GM23338 (cell line): Measurements from ENCODE around the gene FAM47C. TPM values are rescaled to one million over a fixed set of nuclear protein-coding genes. Genes with fewer than 3 reads are reported as not detected.

Source experiments
- ATAC-seq: fragments of 200-7000 bp; cut with Tn5 transposase; 3 replicates; pipeline ENCODE4 v1.9.1; 2020
- DNase-seq: peaks from one replicate; pipeline ENCODE4 v3.0.0-alpha.2; 2015; ENCODE audit warnings: low spot score
- H2AFZ ChIP-seq: fragments of 200-600 bp; sonication (generic); 2 replicates; pipeline ENCODE4 v1.8.0; 2016; ENCODE audit warnings: antibody characterized with exemption, mild to moderate bottlenecking, moderate library complexity
- H3F3A ChIP-seq: fragments of 200-600 bp; sonication (generic); replicated peaks from 2 replicates; pipeline ENCODE4 v1.8.0; 2017; ENCODE audit warnings: antibody characterized with exemption, mixed run types, low read depth
- H3K27ac ChIP-seq: fragments of 200-600 bp; sonication (generic); 2 replicates; pipeline ENCODE4 v1.6.1; 2016; ENCODE audit warnings: low read depth
- H3K27me3 ChIP-seq: fragments of 200-600 bp; sonication (generic); 2 replicates; pipeline ENCODE4 v1.8.0; 2016; ENCODE audit warnings: mild to moderate bottlenecking, mixed run types, moderate library complexity; ENCODE audit not compliant: insufficient read depth
- H3K36me3 ChIP-seq: fragments of 200-600 bp; sonication (generic); 2 replicates; pipeline ENCODE4 v1.8.0; 2016; ENCODE audit warnings: mild to moderate bottlenecking; ENCODE audit not compliant: insufficient read depth
- H3K4me1 ChIP-seq: fragments of 200-600 bp; sonication (generic); 2 replicates; pipeline ENCODE4 v1.8.0; 2016; ENCODE audit warnings: mild to moderate bottlenecking, moderate library complexity; ENCODE audit not compliant: insufficient read depth
- H3K4me2 ChIP-seq: fragments of 200-600 bp; sonication (generic); 2 replicates; pipeline ENCODE4 v1.7.1; 2017; ENCODE audit warnings: mixed run types
- H3K4me3 ChIP-seq: fragments of 200-600 bp; sonication (generic); 2 replicates; pipeline ENCODE4 v1.6.1; 2016; ENCODE audit warnings: mixed run types
- H3K79me2 ChIP-seq: fragments of 200-600 bp; sonication (generic); replicated peaks from 2 replicates; pipeline ENCODE4 v1.8.0; 2017; ENCODE audit warnings: mild to moderate bottlenecking; ENCODE audit not compliant: insufficient read depth
- H3K9me2 ChIP-seq: fragments of 200-600 bp; sonication (generic); 2 replicates; pipeline ENCODE4 v1.8.0; 2017; ENCODE audit not compliant: insufficient read depth
- H4K20me1 ChIP-seq: fragments of 200-600 bp; sonication (generic); replicated peaks from 2 replicates; pipeline ENCODE4 v1.8.0; 2017; ENCODE audit warnings: mild to moderate bottlenecking; ENCODE audit not compliant: insufficient read depth
- H3K27ac Mint-ChIP-seq: 2 replicates; pipeline ENCODE4 v1.8.0; 2020; ENCODE audit warnings: inconsistent platforms, mild to moderate bottlenecking, moderate library complexity, mixed read lengths
- H3K27me3 Mint-ChIP-seq: 3 replicates; pipeline ENCODE4 v1.8.0; 2022; ENCODE audit warnings: low read depth, mild to moderate bottlenecking, moderate library complexity, mixed read lengths, inconsistent platforms; ENCODE audit not compliant: insufficient read depth, poor library complexity
- H3K36me3 Mint-ChIP-seq: 3 replicates; pipeline ENCODE4 v1.8.0; 2021; ENCODE audit warnings: low read depth, mild to moderate bottlenecking, inconsistent platforms, moderate library complexity, mixed read lengths
- H3K4me1 Mint-ChIP-seq: 3 replicates; pipeline ENCODE4 v1.8.0; 2020; ENCODE audit warnings: mild to moderate bottlenecking, inconsistent platforms, mixed read lengths
- H3K4me3 Mint-ChIP-seq: 3 replicates; pipeline ENCODE4 v1.8.0; 2021; ENCODE audit warnings: moderate library complexity, mild to moderate bottlenecking, inconsistent platforms, mixed read lengths
- H3K9me3 Mint-ChIP-seq: 3 replicates; pipeline ENCODE4 v1.8.0; 2020; ENCODE audit warnings: moderate library complexity, mild to moderate bottlenecking, inconsistent platforms, mixed read lengths
- CREB1 ChIP-seq: fragments of 250-450 bp; sonication (Bioruptor Pico); IDR thresholded peaks from 2 replicates; pipeline ENCODE4 v1.5.0; 2020; ENCODE audit warnings: low read depth, mild to moderate bottlenecking, moderate library complexity
- ETS1 ChIP-seq: IDR thresholded peaks from 2 replicates; pipeline ENCODE4 v1.6.1; 2016; ENCODE audit warnings: antibody characterized with exemption
- EZH2 ChIP-seq: fragments of 200-600 bp; sonication (generic); IDR thresholded peaks from one replicate; pipeline ENCODE4 v1.8.0; 2017; ENCODE audit warnings: antibody characterized with exemption, mild to moderate bottlenecking, low read depth; ENCODE audit not compliant: unreplicated experiment
- EZH2phosphoT487 ChIP-seq: fragments of 200-600 bp; sonication (generic); IDR thresholded peaks from one replicate; pipeline ENCODE4 v1.8.1; 2018; ENCODE audit warnings: antibody characterized with exemption; ENCODE audit not compliant: unreplicated experiment
- JUNB ChIP-seq: IDR thresholded peaks from one replicate; pipeline ENCODE4 v1.6.1; 2016; ENCODE audit warnings: antibody characterized with exemption; ENCODE audit not compliant: unreplicated experiment
- NANOG ChIP-seq: IDR thresholded peaks from 2 replicates; pipeline ENCODE4 v1.6.1; 2016; ENCODE audit warnings: antibody characterized with exemption, borderline replicate concordance
- POLR2AphosphoS5 ChIP-seq: IDR thresholded peaks from 2 replicates; pipeline ENCODE4 v1.6.1; 2016; ENCODE audit warnings: antibody characterized with exemption, low read depth
- REST ChIP-seq: IDR thresholded peaks from one replicate; pipeline ENCODE4 v1.6.1; 2018; ENCODE audit warnings: antibody characterized with exemption; ENCODE audit not compliant: unreplicated experiment
- STAT1 ChIP-seq: IDR thresholded peaks from one replicate; pipeline ENCODE4 v1.6.1; 2016; ENCODE audit warnings: antibody characterized with exemption; ENCODE audit not compliant: unreplicated experiment
- ZNF114 ChIP-seq: fragments of 250-450 bp; sonication (Bioruptor Pico); IDR thresholded peaks from 2 replicates; pipeline ENCODE4 v1.5.0; 2020; ENCODE audit warnings: mild to moderate bottlenecking, moderate library complexity
- ZNF331 ChIP-seq: fragments of 250-450 bp; sonication (Bioruptor Pico); IDR thresholded peaks from 2 replicates; pipeline ENCODE4 v1.5.0; 2020; ENCODE audit warnings: low read depth, mild to moderate bottlenecking, moderate library complexity
- ZNF462 ChIP-seq: fragments of 250-450 bp; sonication (Bioruptor Pico); IDR thresholded peaks from 2 replicates; pipeline ENCODE4 v1.5.0; 2020; ENCODE audit warnings: mild to moderate bottlenecking, moderate library complexity
- polyA plus RNA-seq: library from polyadenylated mRNA; unstranded; fragments of >200 nt; fragmentation: Nextera tagmentation; extraction: Ambion mirVana; gene quantifications from 2 replicates; pipeline ENCODE4 v1.2.1, GENCODE V29; 2016
- total RNA-seq: library from RNA; depleted of rRNA; stranded (reverse); fragments of >200 nt; shearing (Covaris generic); gene quantifications from 2 replicates; pipeline ENCODE4 v1.2.3, GENCODE V29; 2014

Gene FAM47C
- total and polyA plus RNA-seq, 2 experiments from 2014 or later: not detected

- no peak for TF ChIP-seq REST
- TF ChIP-seq EZH2: no peak
- TF ChIP-seq CREB1 (CRISPR knock-in tag): no peak
- TF ChIP-seq STAT1: no peak
These were observed 44.3 kb upstream of the FAM47C start (continued) for GRCh38 chrX:36963852-36964251.

- Mint-ChIP-seq H3K9me3 (no peaks in the 10 kb centered on the region), H3K36me3 (no peaks in the 10 kb centered on the region), H3K27ac (no peak overlapping the region), H3K4me3 (no peak overlapping the region), H3K27me3 (no peaks in the 10 kb centered on the region), H3K4me1 (peaks cover 3% of the 10 kb centered on the region; the same call in 1 of the 3 replicates)
- no peak overlapping the region for H3K27ac ChIP-seq
- ATAC-seq (no peak), DNase-seq (no peak)
- H3K9me2 ChIP-seq: no peaks in the 10 kb centered on the region
- no peak overlapping the region for H2AFZ ChIP-seq
- no peak overlapping the region for H3K4me3 ChIP-seq
- no peaks in the 10 kb centered on the region for H3K79me2 ChIP-seq
- no peaks in the 10 kb centered on the region for H3K4me1 ChIP-seq
- no peaks in the 10 kb centered on the region for H3K36me3 ChIP-seq
- no peak overlapping the region for H3K4me2 ChIP-seq
- H4K20me1 ChIP-seq: no peaks in the 10 kb centered on the region
- no peaks in the 10 kb centered on the region for H3K27me3 ChIP-seq
- no peaks in the 10 kb centered on the region for H3F3A ChIP-seq
- TF ChIP-seq NANOG (no peak), ZNF331 (CRISPR knock-in tag) (no peak), POLR2AphosphoS5 (no peak), ZNF114 (no peak), ETS1 (no peak), REST (no peak), EZH2 (no peak), JUNB (no peak), EZH2phosphoT487 (no peak), ZNF462 (CRISPR knock-in tag) (no peak)
These were observed 34.6 kb upstream of the FAM47C start for GRCh38 chrX:36973575-36973974.
